ENCODE results near the gene KLHL29. TPM values are rescaled to one million over a fixed set of nuclear protein-coding genes. Genes with fewer than 3 reads are reported as not detected.

The KLHL29 gene
- total RNA-seq, 1 experiment from 2014 or later, result 16.7 TPM

GRCh38 chr2:23504591-23504990 is 119.6 kb downstream of the KLHL29 start (continued):
- no peak for TF ChIP-seq TCF7L2 (IDR thresholded peaks at IDR 0.05; ENCODE audit: borderline replicate concordance, extremely low read depth, insufficient read depth, insufficient read length)

GRCh38 chr2:23505218-23505983 is 120.4 kb downstream of the KLHL29 start:
- RAD21 ChIA-PET (ENCODE audit: low non-redundant PET in 1 of 2, low total read pairs in 2 of 2, uncharacterized antibody in 2 of 2, unreplicated experiment in 2 of 2), result interaction anchor here in 1 of 2 experiments (1.1 kb wide), 1 partner anchor 193 kb away, joined by 3 read pairs; no protein-coding TSS in a partner anchor
- CTCF ChIA-PET, result no interaction called here
- Histone ChIP-seq H3K9me2 (ENCODE audit: insufficient read depth) (no peaks in the 10 kb centered on the region), H3K27me3 (ENCODE audit: insufficient read depth, low read length) (no peaks in the 10 kb centered on the region), H3K4me1 (ENCODE audit: control insufficient read depth in 1 of 2, insufficient read depth in 2 of 2, low read length in 2 of 2) (no peaks in the 10 kb centered on the region), H3K79me2 (ENCODE audit: insufficient read depth, low read length) (no peaks in the 10 kb centered on the region), H2AFZ (ENCODE audit: low read depth, low read length, poor library complexity, severe bottlenecking) (no peak overlapping the region), H3K4me3 (replicated peaks in 1 of 2; ENCODE audit: low read depth in 1 of 2, low read length in 2 of 2) (no peak overlapping the region), H3K36me3 (ENCODE audit: control insufficient read depth in 1 of 2, insufficient read depth in 2 of 2, low read length in 2 of 2) (no peaks in the 10 kb centered on the region), H3K4me2 (ENCODE audit: low read length) (no peak overlapping the region), H4K20me1 (ENCODE audit: insufficient read depth) (no peaks in the 10 kb centered on the region), H3K9ac (ENCODE audit: low read length) (no peak overlapping the region), H3K9me3 (ENCODE audit: control insufficient read depth in 1 of 2, insufficient read depth in 1 of 2, low read depth in 1 of 2, low read length in 2 of 2) (no peaks in the 10 kb centered on the region), H3K27ac (ENCODE audit: low read depth, low read length) (no peak overlapping the region)
- no TSS peak for BruUV-seq (replicated peaks)
- intact Hi-C loops (cut with micrococcal nuclease), result no loop called here
- POLR2A ChIA-PET, result no interaction called here
- TF ChIP-seq CTCF (IDR thresholded peaks at IDR 0.05 in 2 of 3, conservative IDR thresholded peaks at IDR 0.05 in 1 of 3; ENCODE audit: borderline replicate concordance in 1 of 3, insufficient read depth in 1 of 3, low read depth in 2 of 3, low read length in 2 of 3) (peak in 2 of 3 experiments; percentile 34 to 39; a peak in 4 of 6 replicates), SP1 (IDR thresholded peaks at IDR 0.05; ENCODE audit: low read depth) (no peak)
- ATAC-seq, result peak; percentile 87
- no peak for DNase-seq (ENCODE audit: low read depth, low spot score)

GRCh38 chr2:23505984-23506380 is 121.0 kb downstream of the KLHL29 start:
- H3K27ac ChIP-seq (ENCODE audit: low read depth, low read length), result no peak overlapping the region
- ATAC-seq, result no peak
- no peak overlapping the region for H2AFZ ChIP-seq (ENCODE audit: low read depth, low read length, poor library complexity, severe bottlenecking)
- no peak for TF ChIP-seq POLR2A (IDR thresholded peaks at IDR 0.05; ENCODE audit: borderline replicate concordance, extremely low read depth, insufficient read depth, insufficient read length)
- TF ChIP-seq SIN3A (IDR thresholded peaks at IDR 0.05; ENCODE audit: low read depth), result no peak
- TF ChIP-seq RAD21 (IDR thresholded peaks at IDR 0.05; ENCODE audit: low read depth), result no peak
- TF ChIP-seq POLR2AphosphoS5 (IDR thresholded peaks at IDR 0.05; ENCODE audit: low read depth, low read length), result no peak
- TF ChIP-seq ATF3 (IDR thresholded peaks at IDR 0.05), result no peak
- TF ChIP-seq ZNF274 (IDR thresholded peaks at IDR 0.05; ENCODE audit: low read depth, low read length), result no peak
- no peak for TF ChIP-seq YY1 (IDR thresholded peaks at IDR 0.05; ENCODE audit: extremely low read depth, insufficient replicate concordance, low read depth, low read length)
- TF ChIP-seq CEBPB (IDR thresholded peaks at IDR 0.05; ENCODE audit: low read depth), result no peak
- H3K79me2 ChIP-seq (ENCODE audit: insufficient read depth, low read length), result no peaks in the 10 kb centered on the region
- no peak overlapping the region for H3K9ac ChIP-seq (ENCODE audit: low read length)
- no TSS peak for BruUV-seq (replicated peaks)
- H3K27me3 ChIP-seq (ENCODE audit: insufficient read depth, low read length), result no peaks in the 10 kb centered on the region
- no peak overlapping the region for H3K4me2 ChIP-seq (ENCODE audit: low read length)
- DNase-seq (ENCODE audit: low read depth, low spot score), result no peak
- no peak overlapping the region for H3K4me3 ChIP-seq (replicated peaks in 1 of 2; ENCODE audit: low read depth in 1 of 2, low read length in 2 of 2)
- CTCF ChIA-PET, result no interaction called here
- H3K9me3 ChIP-seq (ENCODE audit: control insufficient read depth in 1 of 2, insufficient read depth in 1 of 2, low read depth in 1 of 2, low read length in 2 of 2), result no peaks in the 10 kb centered on the region
- H4K20me1 ChIP-seq (ENCODE audit: insufficient read depth), result no peaks in the 10 kb centered on the region
- H3K9me2 ChIP-seq (ENCODE audit: insufficient read depth), result no peaks in the 10 kb centered on the region
- RAD21 ChIA-PET (ENCODE audit: low non-redundant PET in 1 of 2, low total read pairs in 2 of 2, uncharacterized antibody in 2 of 2, unreplicated experiment in 2 of 2), result interaction anchor here in 1 of 2 experiments (1.1 kb wide), 1 partner anchor 193 kb away, joined by 3 read pairs; no protein-coding TSS in a partner anchor
- H3K4me1 ChIP-seq (ENCODE audit: control insufficient read depth in 1 of 2, insufficient read depth in 2 of 2, low read length in 2 of 2), result no peaks in the 10 kb centered on the region
- intact Hi-C loops (cut with micrococcal nuclease), result no loop called here
- no peaks in the 10 kb centered on the region for H3K36me3 ChIP-seq (ENCODE audit: control insufficient read depth in 1 of 2, insufficient read depth in 2 of 2, low read length in 2 of 2)
- POLR2A ChIA-PET, result no interaction called here
